GM21529 (cell line): ENCODE results near the gene SLC6A18.
"Not testable (repeated sequence)": the region's sequence is repeated elsewhere in the genome, so short reads cannot be mapped to it uniquely, and the experiment has no call there.

Experiments
- ATAC-seq: cut with Tn5 transposase; IDR thresholded peaks from one replicate; pipeline ENCODE4 v1.9.1; 2021; ENCODE audit not compliant: unreplicated experiment

SLC6A18 gene

DNA sequence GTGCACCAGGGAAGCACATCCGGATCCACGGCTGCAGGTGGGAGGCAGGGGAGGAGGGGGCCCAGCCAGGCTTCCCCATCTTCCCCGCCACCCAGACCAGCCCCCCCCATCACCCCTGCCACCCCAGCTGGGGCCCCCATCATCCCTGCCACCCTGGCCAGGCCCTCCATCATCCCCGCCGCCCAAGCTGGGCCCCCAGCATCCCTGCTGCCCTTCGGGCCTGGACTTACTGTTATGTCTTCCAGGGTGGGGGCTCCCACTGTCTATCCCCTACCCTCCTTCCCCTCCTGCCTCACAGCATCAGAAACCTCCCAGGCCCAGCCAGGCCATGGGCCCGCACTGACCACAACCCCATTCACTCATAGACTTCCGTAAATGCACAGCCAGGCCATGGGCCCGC, 27.5 kb downstream of the SLC6A18 start:
- no peak for ATAC-seq

DNA sequence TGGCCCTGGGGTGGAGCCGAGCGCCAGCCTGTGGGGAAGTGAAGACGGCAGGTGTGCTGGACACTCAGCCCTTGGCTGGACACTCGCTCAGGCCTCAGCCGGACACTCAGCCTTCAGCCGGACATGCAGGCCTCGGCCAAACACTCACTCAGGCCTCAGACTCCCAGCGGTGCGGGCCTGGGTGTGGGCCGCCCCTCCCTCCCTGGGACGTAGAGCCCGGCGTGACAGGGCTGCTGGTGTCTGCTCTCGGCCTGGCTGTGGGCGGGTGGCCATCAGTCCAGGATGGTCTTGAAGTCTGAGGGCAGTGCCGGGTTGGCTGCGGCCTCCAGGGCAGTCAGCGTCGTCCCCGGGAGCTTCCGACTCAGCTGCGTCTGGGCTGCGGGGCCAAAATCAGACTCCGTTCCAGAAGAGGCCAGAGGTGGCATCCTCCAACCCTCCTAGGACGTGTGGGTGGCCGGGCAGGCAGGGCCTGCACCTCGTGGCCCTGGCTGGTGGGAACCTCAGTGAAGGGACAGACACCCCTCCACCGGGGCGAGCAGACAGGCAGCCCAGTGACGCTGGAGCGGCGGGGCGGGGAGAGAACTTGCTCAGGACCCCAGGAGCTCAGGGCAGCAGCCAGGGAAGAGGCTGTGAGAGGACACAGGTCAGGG, 28.4 kb downstream of the SLC6A18 start:
- ATAC-seq: no peak

DNA sequence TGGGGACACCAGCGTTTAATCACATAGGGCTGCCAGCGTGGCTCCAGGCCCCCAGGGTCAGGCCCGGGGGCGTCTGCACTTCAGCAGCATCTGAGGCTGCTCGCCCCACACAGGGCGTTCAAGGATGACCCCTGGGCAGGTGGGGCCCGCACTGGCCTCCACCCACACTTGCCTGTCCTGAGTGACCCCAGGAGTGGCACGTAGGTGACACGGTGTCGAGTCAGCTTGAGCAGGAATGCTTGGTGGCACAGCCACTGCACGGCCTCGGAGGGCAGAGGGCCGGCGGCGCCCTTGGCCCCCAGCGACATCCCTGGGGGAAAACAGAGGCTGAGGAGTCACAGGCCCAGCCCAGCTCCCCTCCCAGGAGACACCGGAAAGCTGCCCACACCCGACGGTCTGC, 29.0 kb downstream of the SLC6A18 start:
- no peak for ATAC-seq

DNA sequence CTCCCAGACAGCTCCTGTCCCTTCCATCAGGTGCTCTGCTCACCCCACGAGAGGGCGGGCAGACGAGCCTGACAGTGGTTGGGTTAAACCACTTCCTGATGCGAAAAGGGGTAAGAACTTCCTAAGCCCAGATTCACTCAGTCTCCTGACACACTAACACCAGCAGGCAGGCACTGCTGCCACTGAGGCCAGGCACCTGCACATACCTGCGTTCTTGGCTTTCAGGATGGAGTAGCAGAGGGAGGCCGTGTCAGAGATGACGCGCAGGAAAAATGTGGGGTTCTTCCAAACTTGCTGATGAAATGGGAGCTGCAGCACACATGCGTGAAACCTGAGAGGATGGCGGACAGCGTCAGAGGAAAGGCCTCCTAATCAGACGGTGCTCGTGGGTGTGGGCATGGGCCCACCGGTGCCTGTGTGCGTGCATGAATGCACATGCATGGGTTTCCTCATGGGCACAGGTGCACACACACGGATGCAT, 29.9 kb downstream of the SLC6A18 start:
- ATAC-seq: no peak

DNA sequence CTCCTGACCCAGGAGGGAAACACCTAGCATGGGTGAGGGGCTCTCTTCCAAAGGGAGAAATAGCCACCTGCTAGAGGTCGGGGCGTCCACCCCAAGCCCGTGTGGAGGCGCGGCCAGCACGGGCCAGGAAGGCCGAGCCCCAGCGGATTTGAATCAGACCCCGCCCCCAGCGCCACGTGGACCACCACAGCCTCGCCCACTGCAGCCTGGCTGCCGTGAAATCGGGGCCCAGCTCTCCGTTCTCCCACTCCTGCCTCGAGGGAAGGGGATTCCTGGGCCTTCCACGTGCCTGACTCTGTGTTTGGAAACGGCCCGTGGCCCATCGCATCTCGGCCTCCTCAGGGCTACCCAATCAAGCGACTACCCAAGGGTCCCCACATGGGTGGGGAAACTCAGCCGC, 31.6 kb downstream of the SLC6A18 start:
- no peak for ATAC-seq

DNA sequence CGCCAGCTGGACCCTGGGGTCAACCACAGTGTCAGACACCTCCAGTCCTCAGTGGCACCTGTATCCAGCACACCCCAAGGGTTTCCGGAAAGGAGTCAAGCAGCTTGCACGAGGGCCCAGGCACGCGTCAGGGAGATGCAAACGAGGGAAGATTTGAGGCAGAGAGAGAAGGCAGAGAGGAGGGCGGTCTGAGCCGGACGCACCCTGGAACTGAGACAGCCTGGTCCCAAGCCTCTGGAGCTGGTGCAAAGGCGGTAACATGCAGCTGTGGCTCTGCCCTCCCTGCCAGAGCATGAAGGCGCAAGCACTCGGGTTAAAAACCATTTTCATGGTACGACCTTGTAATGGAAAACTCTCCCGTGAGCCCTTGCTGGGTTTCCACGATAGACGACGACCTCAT, 32.2 kb downstream of the SLC6A18 start:
- no peak for ATAC-seq

DNA sequence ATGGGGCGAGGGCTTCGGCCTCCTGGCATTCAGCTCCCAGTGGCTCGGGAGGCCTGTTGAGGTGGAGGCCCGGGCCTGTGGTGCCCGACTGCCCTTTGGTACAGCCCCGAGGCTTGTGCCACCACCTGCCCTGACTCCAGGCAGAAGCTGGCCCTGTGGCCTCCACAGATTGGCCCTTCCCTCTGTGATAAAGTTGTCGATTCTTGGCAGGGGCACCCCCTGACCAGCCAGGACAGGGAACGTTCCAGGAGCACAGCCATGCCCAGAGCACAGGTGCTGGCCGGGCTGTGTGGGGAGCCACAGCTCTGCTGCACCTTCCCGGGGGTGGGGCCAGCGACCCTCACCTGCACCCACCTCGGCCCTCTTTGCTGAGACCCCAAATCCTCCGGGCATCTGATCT, 32.7 kb downstream of the SLC6A18 start:
- no peak for ATAC-seq

DNA sequence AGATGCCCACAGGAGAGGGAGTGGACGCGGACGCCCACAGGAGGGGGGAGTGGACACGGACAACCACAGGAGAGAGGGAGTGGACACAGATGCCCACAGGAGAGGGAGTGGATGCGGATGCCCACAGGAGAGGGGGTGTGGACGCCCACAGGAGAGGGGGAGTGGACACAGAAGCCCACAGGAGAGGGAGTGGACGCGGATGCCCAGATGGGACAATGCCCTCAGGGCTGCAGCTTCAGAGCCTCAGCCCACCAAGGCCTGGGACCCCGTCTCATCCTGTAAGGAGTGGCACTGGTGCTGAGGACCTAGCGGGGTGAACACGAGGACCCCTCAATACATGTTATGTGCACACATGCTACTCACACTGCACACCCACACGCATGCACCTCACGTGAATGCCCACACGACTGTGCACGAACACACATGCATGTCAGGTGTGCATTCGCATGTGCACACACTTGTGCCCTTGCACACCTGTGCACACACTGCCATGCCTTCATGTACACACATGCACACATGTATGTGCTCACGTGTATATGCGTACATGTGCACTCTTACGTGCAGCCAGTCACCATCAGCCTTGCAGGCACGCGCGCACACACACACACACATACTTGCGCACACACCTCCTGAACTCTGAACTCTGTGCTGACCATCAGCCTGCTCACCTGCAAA, 34.8 kb downstream of the SLC6A18 start:
- ATAC-seq: no peak

DNA sequence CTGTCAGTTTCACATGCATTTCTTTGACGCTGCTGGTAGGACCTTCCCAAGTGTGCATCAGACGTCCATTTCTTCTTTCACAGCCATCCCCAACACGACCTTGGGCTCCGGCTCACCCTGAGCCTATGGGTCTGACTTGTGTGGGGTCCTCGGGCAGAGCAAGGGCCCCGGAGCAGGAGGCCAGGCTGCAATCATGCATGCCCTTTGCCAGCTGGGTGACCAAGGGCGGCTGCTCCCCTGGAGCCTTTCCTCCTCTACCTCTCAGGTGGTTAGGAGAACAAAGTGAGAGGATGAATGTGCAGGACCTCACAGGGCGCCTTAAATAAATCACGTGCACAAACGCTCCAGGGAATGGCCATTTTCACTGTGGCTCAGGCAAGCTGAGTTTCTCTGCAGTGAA, 36.5 kb downstream of the SLC6A18 start:
- ATAC-seq: no peak

DNA sequence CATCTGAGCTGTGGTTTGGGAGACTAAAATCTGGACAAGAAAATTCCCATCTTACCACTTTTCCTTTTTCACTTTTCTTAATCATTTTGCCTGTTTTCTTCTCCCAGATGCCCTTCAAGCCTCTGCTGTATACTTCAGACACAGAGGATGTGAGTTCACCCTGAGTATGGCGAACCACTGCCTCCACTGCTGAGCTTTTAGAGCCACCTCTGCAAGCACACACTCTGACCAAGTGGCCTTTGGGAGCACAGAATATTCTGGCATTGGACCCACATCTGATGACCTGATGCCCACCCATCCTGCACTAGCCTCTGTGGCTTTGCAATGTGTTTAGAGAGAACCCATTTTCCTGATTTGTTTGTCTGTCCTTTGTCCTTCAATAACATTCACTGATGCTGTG, 37.2 kb downstream of the SLC6A18 start:
- ATAC-seq: no peak

DNA sequence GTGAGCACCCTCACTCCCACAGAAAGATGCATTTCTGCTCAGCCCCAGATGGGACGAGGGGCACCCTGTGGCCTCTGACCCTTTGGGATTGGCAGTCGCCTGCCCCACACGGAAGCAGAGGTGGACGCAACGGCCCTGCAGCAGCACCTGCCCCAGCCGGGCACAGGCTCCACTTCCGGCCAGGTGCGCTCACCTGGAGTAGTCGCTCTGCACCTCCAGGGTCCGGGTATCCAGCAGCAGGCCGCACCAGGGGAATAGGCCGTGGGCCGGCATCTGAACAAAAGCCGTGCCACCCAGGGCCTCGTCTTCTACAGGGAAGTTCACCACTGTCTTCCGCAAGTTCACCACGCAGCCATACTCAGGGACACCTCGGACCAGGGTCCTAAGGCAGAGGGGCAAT, 39.0 kb downstream of the SLC6A18 start:
- no peak for ATAC-seq

DNA sequence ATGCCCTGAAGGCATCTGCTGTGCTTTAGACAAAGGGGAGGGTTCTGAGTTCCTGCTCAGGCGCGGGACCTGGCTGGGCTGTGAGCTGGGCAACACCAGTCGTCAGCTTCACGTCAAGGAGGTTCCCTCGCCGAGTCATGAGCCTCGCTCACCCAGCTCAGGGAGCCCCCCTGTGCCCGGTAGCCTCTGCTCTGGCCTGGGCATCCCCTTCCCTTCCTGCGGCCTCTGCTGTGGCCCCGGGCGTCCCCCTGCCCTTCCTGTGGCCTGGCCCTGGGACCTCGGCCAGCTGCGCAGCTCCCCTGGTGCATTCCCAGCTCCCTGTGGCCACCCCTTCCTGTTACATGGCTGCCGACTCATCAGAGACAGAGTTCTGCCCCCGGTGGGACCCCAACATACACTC, 39.8 kb downstream of the SLC6A18 start:
- ATAC-seq: no peak

DNA sequence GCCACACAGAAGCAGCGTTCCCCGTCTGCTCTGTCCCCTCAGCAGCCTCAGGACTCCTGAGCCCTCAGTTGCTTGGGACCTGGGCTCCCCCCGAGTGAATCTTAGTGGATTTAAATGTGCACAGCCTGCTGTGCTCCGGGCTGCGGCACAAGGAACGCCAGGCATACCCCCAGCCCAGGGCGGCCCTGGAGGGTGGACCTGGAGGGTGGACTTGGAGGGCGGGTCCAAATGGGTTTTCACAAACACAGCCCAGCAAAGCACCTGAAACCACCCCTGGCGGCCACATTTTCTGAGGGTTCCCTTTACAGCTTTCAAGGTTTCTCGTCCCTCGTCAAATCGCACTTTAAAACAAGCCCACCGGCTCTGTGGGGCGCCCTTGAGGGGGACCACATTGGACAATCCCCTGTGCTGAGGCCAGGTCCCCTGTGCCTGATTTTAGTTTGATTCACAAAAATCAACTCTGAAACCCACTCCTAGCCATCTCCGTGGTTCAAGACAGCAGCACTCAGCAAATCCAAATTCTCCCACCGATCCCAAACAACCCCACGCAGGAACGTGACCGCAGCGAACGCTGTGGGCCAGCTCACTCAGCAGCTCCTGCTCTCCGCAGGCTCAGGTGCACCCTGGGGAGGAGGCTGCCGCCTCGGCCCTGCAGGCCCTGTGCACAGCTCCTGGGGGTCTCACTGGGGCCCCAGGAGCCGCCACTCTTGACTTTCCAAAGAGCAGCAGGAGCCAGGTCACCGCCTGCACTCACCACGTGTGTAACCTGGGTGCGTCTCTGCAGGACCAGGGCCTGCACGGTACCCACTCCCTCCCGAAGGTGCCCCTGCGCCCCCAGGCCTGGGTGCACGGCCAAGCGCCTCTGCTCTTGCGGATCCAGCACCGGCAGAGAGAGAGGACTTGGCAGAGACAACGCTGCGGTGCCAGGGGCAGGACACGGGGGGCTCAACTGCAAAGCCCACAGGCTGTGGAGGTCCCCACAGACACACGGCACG, 40.6 kb downstream of the SLC6A18 start:
- ATAC-seq: no peak

DNA sequence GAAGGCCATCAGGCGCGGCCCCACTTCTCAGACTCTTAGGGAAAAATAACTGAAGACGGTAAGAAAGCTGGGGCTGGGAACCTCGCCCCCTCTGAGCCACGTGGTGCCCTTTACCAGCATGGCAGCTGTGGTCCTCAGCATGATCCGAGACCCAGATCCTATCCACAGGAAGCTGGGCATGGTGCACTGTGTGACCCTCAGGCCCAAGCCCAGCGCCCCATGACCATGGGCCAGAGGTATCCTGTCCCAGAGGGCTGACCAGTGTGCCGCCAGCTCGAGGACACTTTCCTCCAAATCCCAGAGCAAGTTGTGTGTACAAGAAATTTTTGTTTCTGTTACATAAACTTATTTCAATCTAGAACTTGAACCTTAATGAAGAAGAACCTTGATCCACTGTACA, 41.6 kb downstream of the SLC6A18 start:
- no peak for ATAC-seq

DNA sequence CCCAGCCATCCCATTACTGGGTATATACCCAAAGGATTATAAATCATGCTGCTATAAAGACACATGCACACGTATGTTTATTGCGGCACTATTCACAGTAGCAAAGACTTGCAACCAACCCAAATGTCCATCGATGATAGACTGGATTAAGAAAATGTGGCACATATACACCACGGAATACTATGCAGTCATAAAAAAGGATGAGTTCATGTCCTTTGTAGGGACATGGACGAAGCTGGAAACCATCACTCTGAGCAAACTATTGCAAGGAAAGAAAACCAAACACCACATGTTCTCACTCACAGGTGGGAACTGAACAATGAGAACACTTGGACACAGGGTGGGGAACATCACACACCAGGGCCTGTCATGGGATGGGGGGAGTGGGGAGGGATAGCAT, 42.3 kb downstream of the SLC6A18 start:
- not testable (repeated sequence) for ATAC-seq

DNA sequence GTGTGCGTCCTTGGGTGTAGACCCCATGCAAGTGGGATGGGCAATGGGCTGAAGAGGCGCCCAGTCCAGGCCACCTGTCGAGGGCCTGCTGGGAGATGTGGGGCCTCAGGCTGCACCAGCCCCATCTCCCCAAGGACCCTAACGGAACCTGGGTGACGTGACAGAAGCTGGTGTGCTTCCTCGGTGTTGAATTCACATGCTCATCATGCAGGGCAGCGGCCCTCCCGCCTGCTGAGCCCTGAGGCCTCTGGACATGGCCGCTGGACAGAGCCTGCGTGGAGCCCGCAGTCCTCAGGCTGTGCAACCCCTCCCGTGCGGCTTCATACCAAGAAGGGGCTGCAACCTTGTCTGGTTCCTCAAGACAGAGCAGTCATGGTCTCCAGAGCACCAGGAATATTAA, 42.9 kb downstream of the SLC6A18 start:
- ATAC-seq: no peak

DNA sequence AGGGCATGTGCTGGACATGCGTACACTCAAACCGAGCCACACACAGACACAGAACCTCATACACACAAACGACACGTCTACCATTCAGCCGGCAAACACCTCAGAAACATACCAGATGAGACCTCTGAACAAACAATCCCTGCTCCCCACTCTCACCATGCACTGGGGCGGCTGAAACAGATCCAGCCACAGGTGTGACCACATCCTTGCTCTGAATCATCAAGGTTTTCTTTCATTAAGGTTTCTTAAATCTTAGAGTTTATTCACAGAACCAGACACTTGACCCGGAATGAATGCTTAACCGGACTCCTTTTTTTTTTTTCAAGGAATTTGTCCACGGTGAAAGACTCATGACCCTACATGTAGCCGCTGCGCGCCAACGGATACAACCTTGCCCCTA, 43.5 kb downstream of the SLC6A18 start:
- no peak for ATAC-seq

DNA sequence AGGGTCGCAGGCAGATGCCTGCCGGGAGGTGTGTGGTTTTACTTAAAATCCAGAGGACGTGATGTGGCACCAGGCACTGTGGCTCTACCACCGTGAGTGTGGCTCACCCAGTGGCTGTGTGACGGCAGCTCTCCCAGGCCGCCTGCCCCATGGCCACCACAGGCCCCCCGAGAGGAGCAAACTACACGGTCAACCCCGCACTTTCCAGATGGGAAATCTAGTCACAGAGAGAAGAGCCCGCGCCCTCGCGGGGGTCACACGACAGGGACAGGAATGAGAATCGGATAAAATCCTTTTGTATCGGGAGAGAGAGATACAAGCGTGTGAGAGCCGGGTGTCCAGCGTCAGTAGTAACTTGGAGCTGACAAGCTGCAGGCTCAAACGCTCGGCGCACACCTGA, 45.2 kb downstream of the SLC6A18 start:
- no peak for ATAC-seq

DNA sequence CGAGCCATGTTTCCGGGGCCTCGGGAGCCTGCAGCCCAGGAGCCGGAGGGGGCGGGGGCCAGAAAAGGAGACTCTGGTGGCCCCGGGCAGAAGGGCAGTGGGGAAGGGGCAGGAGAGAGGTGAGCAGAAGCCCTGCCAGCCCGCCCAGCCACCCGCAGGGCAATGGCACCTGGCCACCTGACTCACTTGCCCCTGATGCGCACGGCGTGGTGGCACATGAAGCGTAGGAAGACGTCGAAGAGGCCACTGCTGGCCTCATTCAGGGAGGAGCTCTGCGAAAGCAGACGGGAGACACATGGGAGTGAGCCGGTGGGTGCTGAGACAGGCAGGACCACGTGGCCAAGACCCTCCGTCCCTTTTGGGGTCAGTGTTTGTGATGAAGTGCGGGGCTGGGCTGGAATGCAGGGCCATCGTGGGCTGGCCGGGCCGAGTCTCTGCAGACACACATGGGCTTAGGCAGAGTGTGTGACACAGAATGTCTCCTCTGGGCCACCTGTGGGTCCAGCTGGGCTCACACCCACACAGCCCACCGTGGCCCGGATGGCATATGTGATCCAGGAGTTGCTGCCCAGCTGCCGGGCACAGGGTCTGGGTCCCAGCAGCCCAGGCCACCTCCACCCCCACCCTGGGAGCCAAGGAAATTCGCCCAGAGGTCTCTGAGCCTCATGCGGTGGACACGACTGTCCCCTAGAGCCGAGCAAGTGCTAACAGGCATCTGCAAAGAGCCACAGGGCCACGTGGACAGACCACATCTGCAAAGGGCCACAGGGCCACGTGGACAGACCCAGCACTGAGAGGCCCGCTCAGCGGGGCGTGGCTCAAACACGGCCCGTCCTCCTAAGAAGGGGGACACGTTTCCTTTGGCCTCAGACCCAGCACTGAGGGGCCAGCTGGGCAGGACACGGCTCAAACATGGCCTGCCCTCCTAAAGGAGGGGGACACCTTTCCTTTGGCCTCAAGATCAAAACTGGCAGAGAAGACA, 46.0 kb downstream of the SLC6A18 start:
- no peak for ATAC-seq

DNA sequence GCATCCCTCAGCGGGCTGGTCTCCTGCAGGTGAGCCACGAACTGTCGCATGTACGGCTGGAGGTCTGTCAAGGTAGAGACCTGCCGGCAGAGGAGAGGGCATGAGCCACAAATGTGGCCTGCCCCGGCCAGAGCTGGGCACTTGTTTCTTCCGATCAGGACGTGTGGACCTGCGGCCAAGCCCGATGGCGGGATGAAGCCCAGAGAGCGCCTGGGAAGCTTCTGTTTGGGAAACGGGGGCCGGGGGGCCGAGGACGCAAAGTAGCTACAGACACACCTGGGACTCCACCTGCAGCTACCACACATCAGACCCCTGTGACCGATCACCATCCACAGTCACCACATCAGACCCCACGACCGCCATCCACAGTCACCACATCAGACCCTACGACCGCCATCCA, 47.0 kb downstream of the SLC6A18 start:
- no peak for ATAC-seq

DNA sequence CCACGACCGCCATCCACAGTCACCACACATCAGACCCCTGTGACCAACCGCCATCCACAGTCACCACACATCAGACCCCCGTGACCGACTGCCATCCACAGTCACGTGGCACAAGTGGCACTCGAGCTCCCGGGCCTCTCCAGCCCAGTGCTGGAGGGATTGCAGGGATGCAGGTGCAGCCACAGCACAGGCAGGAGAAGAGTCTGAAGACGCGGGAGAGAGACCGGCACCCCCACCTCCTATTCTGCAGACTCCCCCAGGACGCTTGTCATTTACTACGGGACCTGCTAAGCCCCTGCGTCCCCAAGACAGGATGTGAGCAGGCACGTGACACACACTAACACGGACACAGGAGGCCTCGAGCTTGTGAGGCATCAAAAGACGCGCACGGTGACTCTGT, 48.6 kb downstream of the SLC6A18 start:
- no peak for ATAC-seq
